Measurements from ENCODE around the gene NEUROG1. TPM values are rescaled to one million over a fixed set of nuclear protein-coding genes. Genes with fewer than 3 reads are reported as not detected.

Gene NEUROG1
- total RNA-seq, 1 donor from 2014 or later, result not detected

DNA sequence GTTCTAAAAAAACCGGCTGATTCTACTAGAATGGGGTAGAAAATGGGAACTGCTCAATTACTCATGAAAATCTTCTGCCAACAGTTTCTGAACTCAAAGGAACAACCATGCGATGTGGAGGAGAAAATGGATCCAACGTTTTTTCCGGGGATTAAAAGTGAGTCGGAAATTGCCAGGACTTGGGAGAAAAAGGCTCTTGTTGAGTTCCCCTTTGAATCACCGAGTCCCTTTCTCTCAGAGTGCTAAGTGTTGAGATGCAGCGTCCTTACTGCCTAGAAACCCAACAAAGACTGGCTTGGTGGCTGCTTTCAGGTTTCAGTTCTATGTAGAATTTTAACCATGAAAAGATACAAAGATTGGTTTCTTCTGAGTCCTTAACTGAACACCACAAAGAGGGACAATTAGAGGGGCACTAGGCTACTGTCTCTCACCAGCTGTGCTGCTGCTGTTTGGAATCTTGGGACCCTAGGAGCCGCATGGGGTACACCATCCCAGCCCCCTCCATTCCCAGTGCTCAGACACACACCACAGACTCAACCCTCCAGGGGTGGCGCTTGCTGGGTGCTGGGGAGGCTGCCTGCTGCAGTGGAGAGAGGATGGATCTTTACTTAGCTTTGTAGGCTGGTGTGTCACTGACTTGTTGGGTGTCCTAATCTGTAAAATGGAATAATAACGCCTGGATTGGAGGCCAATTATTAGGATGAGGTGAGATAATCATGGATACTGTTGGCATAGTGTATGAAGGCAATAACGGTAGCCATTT, 21.5 kb upstream of the NEUROG1 start:
- TF ChIP-seq, protein P1, sequence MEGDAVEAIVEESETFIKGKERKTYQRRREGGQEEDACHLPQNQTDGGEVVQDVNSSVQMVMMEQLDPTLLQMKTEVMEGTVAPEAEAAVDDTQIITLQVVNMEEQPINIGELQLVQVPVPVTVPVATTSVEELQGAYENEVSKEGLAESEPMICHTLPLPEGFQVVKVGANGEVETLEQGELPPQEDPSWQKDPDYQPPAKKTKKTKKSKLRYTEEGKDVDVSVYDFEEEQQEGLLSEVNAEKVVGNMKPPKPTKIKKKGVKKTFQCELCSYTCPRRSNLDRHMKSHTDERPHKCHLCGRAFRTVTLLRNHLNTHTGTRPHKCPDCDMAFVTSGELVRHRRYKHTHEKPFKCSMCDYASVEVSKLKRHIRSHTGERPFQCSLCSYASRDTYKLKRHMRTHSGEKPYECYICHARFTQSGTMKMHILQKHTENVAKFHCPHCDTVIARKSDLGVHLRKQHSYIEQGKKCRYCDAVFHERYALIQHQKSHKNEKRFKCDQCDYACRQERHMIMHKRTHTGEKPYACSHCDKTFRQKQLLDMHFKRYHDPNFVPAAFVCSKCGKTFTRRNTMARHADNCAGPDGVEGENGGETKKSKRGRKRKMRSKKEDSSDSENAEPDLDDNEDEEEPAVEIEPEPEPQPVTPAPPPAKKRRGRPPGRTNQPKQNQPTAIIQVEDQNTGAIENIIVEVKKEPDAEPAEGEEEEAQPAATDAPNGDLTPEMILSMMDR (IDR thresholded peaks at IDR 0.05; ENCODE audit: unreplicated experiment), result no peak
- no peak for DNase-seq (ENCODE audit: low spot score)
- no peaks in the 10 kb centered on the region for H3K36me3 Mint-ChIP-seq (ENCODE audit: low read depth, unreplicated experiment)
- H3K4me1 Mint-ChIP-seq (ENCODE audit: unreplicated experiment), result no peaks in the 10 kb centered on the region
- no peak overlapping the region for H3K4me3 Mint-ChIP-seq (ENCODE audit: unreplicated experiment)
- H3K27ac Mint-ChIP-seq (ENCODE audit: unreplicated experiment), result no peak overlapping the region
- peaks cover 5% of the 10 kb centered on the region for H3K27me3 Mint-ChIP-seq (ENCODE audit: unreplicated experiment)
- H3K9me3 Mint-ChIP-seq (ENCODE audit: unreplicated experiment), result no peaks in the 10 kb centered on the region

GRCh38 chr5:135556620-135557019, 20.9 kb upstream of the NEUROG1 start:
- no peak for DNase-seq (ENCODE audit: low spot score)
- no peaks in the 10 kb centered on the region for H3K4me1 Mint-ChIP-seq (ENCODE audit: unreplicated experiment)
- H3K27ac Mint-ChIP-seq (ENCODE audit: unreplicated experiment), result no peak overlapping the region
- H3K4me3 Mint-ChIP-seq (ENCODE audit: unreplicated experiment), result no peak overlapping the region
- H3K9me3 Mint-ChIP-seq (ENCODE audit: unreplicated experiment), result no peaks in the 10 kb centered on the region
- H3K27me3 Mint-ChIP-seq (ENCODE audit: unreplicated experiment), result peaks cover 5% of the 10 kb centered on the region
- no peaks in the 10 kb centered on the region for H3K36me3 Mint-ChIP-seq (ENCODE audit: low read depth, unreplicated experiment)
- TF ChIP-seq, protein P1 (IDR thresholded peaks at IDR 0.05; ENCODE audit: unreplicated experiment), result no peak

DNA sequence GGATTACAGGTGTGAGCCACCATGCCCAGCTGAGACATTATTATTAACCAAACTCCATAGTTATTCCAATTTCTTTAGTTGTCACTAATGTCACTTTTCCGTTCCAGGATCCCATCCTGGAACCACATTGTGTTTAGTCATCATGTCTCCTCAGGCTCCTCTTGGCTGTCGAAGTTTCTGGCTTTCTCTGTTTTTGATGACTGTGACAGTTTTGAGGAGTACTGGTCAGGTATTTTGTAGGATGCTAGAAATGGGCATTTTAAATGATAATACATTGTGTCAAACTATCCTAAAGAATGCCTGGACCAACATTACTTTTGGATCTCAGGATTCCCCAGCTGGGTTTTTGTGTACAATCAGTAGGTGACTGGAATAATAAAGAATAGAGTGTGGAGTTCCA, 19.8 kb upstream of the NEUROG1 start:
- TF ChIP-seq, protein P1 (IDR thresholded peaks at IDR 0.05; ENCODE audit: unreplicated experiment), result no peak
- DNase-seq (ENCODE audit: low spot score), result no peak
- Mint-ChIP-seq H3K27me3 (ENCODE audit: unreplicated experiment) (peaks cover 3% of the 10 kb centered on the region), H3K4me1 (ENCODE audit: unreplicated experiment) (no peaks in the 10 kb centered on the region), H3K27ac (ENCODE audit: unreplicated experiment) (no peak overlapping the region), H3K36me3 (ENCODE audit: low read depth, unreplicated experiment) (no peaks in the 10 kb centered on the region), H3K4me3 (ENCODE audit: unreplicated experiment) (no peak overlapping the region), H3K9me3 (ENCODE audit: unreplicated experiment) (no peaks in the 10 kb centered on the region)

- Mint-ChIP-seq H3K9me3 (ENCODE audit: unreplicated experiment) (no peaks in the 10 kb centered on the region), H3K4me1 (ENCODE audit: unreplicated experiment) (no peaks in the 10 kb centered on the region), H3K4me3 (ENCODE audit: unreplicated experiment) (no peak overlapping the region), H3K27ac (ENCODE audit: unreplicated experiment) (no peak overlapping the region), H3K27me3 (ENCODE audit: unreplicated experiment) (peaks cover 10% of the 10 kb centered on the region), H3K36me3 (ENCODE audit: low read depth, unreplicated experiment) (no peaks in the 10 kb centered on the region)
- TF ChIP-seq, protein P1 (IDR thresholded peaks at IDR 0.05; ENCODE audit: unreplicated experiment), result no peak
- peak; percentile 34 for DNase-seq (ENCODE audit: low spot score)
Measured at GRCh38 chr5:135553688-135554462, 18.1 kb upstream of the NEUROG1 start.
